ENCODE measurements around the gene GIMAP8.

DNA sequence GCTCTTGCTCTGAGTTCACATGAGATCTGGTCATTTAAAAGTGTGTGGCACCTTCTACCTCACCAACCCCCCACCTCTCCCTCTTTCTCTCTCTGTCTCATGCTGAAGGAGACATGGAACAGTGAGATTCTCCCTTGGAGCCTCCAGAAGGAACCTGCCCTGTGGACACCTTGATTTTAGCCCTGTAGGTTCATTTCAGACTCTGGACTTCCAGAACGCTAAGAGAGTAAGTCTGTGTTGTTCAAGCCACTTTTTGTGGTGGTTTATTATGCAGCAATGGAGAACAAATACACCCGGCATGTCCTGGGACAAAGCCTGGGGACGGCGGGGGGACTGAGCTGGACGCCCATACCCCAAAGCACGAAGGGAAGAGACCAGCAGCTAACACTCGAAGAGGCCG, 20.7 kb upstream of the GIMAP8 start:
- TF ChIP-seq, protein P1, sequence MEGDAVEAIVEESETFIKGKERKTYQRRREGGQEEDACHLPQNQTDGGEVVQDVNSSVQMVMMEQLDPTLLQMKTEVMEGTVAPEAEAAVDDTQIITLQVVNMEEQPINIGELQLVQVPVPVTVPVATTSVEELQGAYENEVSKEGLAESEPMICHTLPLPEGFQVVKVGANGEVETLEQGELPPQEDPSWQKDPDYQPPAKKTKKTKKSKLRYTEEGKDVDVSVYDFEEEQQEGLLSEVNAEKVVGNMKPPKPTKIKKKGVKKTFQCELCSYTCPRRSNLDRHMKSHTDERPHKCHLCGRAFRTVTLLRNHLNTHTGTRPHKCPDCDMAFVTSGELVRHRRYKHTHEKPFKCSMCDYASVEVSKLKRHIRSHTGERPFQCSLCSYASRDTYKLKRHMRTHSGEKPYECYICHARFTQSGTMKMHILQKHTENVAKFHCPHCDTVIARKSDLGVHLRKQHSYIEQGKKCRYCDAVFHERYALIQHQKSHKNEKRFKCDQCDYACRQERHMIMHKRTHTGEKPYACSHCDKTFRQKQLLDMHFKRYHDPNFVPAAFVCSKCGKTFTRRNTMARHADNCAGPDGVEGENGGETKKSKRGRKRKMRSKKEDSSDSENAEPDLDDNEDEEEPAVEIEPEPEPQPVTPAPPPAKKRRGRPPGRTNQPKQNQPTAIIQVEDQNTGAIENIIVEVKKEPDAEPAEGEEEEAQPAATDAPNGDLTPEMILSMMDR (IDR thresholded peaks at IDR 0.05; ENCODE audit: low read length): no peak
- no peak for TF ChIP-seq EZH2 (IDR thresholded peaks at IDR 0.05; ENCODE audit: borderline replicate concordance, low read length)

Data from OCI-LY1 (cell line).